ENCODE measurements around the gene OR6C6.
"Not testable (repeated sequence)": the region's sequence is repeated elsewhere in the genome, so short reads cannot be mapped to it uniquely, and the experiment has no call there.

OR6C6 gene

DNA sequence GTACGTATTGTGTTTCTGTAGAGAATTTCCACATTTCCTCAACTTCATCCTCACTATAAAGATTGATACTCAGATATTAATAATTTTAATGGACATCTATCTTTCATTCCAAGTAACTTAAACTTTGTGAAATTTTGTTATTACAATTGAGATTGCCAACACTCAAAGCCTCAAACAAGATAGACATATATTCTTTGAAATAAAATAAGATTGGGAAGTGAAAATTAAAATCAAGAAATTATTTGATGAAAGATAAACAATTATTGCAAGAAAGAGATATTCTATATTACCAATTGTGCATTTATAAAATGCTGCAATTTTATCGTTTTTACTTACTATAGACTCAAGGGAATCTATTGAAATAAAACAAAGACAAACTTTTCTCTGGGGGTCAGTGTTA lies at the start of gene OR6C6:
OR6C6 (minus strand) TSS at position 101 of the 400 bp plus-strand sequence. CDS start 1,337 bp downstream, outside the sequence.
- DNase-seq (ENCODE audit: low read depth in 2 of 2) = no peak

DNA sequence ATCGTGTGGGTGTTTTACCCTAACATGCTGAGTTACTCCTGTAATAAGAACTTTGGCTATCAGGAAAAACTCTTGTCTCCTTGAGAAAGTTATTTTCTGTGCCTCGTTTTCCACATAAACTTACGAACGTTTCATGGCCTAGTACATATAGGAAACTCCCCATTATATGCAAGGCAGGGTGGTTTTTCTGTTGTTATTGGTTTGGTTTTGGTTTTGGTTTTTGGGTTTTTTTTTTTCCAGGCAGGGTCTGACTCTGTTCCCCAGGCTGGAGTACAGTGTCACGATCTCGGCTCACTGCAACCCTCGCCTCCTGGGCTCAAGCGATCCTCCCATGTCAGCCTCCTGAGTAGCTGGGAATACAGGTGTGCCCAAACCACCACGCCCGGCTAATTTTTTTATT lies 39.6 kb upstream of the OR6C6 start:
- DNase-seq (ENCODE audit: low read depth in 2 of 2) = no peak

DNA sequence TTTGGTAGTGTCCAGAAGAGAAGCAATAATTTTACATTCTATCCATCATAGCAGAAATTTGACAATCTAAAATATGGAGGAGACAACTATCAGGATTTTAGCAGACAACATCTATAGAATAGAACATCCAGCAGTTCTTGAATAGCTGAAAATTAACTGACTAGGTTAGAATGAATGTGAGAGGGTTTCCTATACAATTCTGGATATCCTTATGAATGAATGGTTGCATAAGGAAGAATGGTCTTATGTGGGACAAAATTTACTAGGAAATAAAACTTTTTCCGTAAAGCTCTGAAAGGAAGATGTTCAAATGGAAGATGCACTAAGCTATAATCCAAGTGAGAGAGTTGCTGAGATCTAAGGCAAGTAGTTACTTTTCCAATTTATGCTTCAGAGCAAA lies 34.1 kb upstream of the OR6C6 start, which contains the start of gene OR6C3:
OR6C3 (plus strand) TSS at position 301 of the 400 bp plus-strand sequence. CDS start 955 bp downstream, outside the sequence.
- no peak for DNase-seq (ENCODE audit: low read depth in 2 of 2)

DNA sequence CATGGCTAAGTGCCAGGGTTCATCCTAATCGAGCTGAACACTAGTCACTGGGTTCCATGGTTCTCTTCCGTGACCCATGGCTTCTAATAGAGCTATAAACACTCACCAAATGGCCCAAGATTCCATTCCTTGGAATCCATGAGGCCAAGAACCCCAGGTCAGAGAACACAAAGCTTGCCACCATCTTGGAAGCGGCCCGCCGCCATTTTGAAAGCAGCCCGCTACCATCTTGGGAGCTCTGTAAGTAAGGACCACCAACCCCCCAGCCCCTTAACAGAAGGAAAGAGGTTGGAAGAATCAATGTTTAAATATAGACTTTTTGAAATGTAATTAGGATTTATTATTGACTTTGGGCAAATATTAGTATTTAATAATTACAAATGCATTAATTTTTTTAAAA lies 29.4 kb upstream of the OR6C6 start:
- DNase-seq (ENCODE audit: low read depth in 2 of 2) = not testable (repeated sequence)

DNA sequence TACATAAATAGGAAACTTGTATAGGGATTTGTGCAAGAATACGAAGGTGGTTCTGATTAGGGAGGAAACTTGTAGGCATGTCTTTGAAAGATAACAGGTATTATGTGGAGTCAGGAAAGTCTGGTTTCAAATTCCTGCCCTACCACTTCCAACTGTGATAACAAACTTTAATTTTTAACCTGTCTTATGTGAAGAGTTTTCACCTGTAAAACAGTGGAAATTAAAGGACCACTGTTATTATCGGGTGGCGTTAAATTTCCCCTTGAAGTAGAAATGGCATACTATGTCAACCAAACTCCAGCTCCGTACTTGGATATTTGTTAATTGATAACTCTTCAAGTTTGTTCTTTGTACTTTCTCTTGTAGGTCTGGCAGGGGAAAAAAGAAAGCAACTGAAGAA lies 23.8 kb upstream of the OR6C6 start:
- DNase-seq (ENCODE audit: low read depth in 2 of 2) = no peak

DNA sequence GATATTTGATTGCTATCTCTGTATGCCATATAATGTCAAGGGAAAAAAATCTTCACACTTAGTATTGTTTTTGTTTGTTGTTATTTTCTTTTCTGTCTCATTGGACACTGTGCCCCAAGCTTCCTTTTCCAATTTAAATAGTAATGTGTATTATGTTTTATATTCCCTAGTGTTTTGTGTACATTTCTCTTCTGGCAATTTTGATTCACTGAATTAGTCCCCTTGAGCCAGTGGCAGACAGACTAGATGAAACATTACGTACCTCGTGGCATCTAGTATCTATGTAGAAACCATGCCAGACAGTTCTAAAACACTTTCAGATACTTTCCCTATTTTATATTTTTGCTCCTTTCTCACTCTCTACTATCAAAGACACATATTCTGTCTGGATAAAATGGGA lies 17.7 kb upstream of the OR6C6 start, which contains the start of gene OR6C1:
OR6C1 (plus strand) TSS at position 301 of the 400 bp plus-strand sequence. CDS start 6,257 bp downstream, outside the sequence.
- no peak for DNase-seq (ENCODE audit: low read depth in 2 of 2)

DNA sequence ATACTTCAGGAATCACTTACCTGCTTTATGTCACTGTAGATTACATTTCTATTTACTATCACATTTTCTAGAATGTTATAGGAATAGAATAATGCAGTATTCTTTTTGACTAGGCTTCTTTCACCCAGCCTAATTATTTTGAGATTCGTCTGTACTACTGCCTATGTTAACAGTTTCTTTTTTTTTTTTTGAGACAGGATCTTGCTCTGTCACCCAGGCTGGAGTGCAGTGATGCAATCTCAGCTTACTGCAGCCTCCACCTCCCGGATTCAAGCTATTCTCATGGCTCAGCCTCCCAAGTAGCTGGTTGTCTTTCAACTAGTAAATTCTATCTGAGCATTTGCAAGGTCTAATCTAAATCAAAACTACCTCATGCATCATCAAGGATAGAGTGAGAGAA lies 6.4 kb downstream of the OR6C6 start:
- no peak for DNase-seq (ENCODE audit: low read depth in 2 of 2)

DNA sequence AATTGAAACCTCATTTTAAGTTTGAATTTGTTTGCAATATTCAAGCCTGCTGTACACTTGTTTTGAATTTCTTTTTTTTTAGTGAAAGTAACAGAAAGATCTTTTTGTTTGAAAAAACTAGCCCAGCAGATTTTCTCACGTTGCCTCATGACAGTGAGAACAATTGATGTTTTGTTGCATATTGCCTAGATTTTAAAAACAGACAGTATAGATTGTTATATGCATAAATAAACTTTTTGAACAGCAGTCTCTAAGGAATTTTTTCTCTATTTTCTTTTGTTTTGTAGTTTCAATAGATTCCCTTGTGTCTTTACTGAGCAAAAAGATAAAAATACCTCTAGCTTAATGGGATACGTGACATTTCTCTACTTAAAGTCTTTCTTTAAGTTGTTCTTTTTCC lies 15.4 kb downstream of the OR6C6 start:
- no peak for DNase-seq (ENCODE audit: low read depth in 2 of 2)

DNA sequence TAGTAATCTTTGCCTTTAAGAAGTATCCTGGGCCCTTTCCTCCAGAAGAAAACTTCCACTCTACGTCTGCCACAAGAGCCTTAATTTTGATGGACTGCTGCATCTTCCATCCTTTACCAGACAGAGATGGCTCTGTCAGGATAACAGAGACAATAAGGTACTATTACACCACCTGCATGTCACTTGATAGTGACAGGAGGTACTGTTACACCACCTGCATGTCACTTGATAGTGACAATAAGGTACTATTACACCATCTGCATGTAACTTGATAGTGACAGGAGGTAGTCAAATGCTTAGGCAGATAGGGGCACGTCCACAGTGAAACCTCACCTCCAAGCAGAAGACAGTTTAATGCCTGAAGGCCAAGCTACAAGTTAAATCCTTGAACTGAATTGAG lies 38.1 kb downstream of the OR6C6 start:
- DNase-seq (ENCODE audit: low read depth in 2 of 2) = no peak

DNA sequence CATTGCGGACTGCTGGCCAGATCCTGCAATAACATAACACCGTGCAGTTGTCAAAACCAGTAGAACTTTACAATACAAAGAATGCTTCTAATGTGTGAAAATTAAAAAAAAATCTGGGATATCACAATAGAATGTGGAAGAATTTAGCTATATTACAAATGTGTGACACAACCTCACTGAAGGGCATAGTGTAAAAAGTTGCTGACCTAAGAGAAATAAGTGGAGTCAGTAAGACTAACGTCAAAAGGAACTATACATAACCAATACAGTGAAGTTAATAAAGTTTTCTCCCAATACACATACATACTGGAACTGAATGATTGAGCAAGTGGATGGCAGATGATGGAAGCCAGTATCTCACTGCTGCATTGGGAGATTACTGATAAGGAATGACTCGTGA lies 39.5 kb downstream of the OR6C6 start:
- DNase-seq (ENCODE audit: low read depth in 2 of 2) = no peak

DNA sequence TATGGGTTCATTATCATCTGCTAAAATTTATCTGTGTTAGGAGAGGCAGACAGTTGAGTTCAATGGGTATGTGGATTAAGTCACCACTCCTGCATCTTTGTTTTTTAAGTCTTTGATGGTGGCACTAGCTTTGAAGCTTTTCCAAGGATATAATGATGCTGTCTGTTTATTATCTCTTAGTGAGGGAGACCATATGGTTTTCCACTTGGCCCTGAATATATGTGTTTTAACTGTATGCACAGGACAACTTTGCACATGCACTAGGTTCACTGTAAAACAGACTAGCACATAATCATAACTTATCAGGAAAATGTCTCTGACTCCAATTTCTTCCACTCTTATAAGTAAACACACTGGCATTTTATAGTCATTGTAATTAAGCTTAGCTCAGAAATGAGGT lies 43.1 kb downstream of the OR6C6 start:
- DNase-seq (ENCODE audit: low read depth in 2 of 2) = no peak

DNA sequence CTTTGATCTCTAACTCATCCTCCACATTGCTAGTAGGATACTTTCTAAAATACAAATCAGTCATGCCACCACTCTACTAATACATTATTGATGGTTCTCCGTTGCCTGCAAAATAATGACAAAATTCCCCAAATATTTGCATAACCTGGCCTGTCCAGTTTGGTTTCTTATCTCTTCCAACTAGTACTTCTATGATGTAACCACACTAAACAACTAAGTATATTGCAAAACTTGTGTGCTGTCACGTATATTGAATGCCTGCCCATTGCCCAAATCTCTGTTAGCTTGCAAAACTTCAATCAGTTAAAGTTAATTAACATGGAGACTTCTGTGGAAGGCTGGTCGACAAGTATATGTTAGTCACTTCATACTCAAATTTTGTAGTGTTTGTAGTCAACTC lies 45.4 kb downstream of the OR6C6 start:
- DNase-seq (ENCODE audit: low read depth in 2 of 2) = no peak

DNA sequence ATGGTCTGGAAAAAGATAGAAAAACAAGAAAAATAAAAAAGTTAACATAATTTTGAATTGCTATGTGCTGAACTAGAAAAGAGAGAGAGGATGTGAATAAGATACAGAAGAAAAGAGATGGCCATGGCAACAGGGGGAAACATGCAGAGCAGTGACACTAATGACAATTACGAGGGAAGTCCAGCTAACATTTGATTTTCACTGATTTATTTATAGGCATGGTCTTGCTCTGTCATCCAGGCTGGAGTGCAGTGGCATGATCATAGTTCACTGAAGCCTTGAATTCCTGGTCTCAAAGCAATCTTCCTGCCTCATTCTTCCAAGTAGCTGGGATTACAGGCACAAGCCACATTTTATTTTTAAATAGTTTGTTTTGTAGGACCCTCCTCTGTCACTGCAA lies 50.2 kb downstream of the OR6C6 start:
- no peak for DNase-seq (ENCODE audit: low read depth in 2 of 2)

DNA sequence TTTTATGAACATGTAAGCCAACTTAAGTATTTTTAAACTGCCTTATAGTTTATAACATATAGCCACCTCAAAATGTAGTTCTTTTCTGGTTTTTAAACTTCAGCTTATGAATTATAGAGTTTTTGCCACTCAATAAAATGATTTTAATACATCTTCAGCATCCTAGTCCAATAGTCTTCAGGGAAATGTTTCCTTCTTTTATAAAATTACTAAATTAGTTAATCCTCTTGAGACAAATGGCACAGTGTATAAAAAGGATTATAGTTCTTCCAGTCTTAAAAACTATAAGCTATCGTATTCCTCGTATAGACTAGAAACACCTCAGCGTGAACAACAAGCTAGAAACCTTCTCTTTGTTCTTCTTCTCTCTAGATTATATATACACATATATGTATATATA lies 52.1 kb downstream of the OR6C6 start, which contains the start of gene OR6C74:
OR6C74 (plus strand) TSS at position 301 of the 400 bp plus-strand sequence. CDS start 2,679 bp downstream, outside the sequence.
- no peak for DNase-seq (ENCODE audit: low read depth in 2 of 2)
